ENCODE results near the gene HIPK4.
"Not testable (repeated sequence)": the region's sequence is repeated elsewhere in the genome, so short reads cannot be mapped to it uniquely, and the experiment has no call there.

HIPK4 gene

GRCh38 chr19:40393894-40394815 is 4.2 kb upstream of the HIPK4 start:
- DNase-seq (ENCODE audit: low read depth in 1 of 2, low spot score in 1 of 2), result no peak

GRCh38 chr19:40392894-40393517 is 3.0 kb upstream of the HIPK4 start:
- no peak for DNase-seq (ENCODE audit: low read depth in 1 of 2, low spot score in 1 of 2)

GRCh38 chr19:40392123-40392522 is 2.1 kb upstream of the HIPK4 start:
- no peak for DNase-seq (ENCODE audit: low read depth in 1 of 2, low spot score in 1 of 2)

GRCh38 chr19:40389404-40390083 is 437 bp downstream of the HIPK4 start:
- DNase-seq (ENCODE audit: low read depth in 1 of 2, low spot score in 1 of 2), result no peak

- DNase-seq (ENCODE audit: low read depth in 1 of 2, low spot score in 1 of 2), result no peak
These were observed 1.5 kb downstream of the HIPK4 start for GRCh38 chr19:40388481-40388880.

- no peak for DNase-seq (ENCODE audit: low read depth in 1 of 2, low spot score in 1 of 2)
These were observed 2.8 kb downstream of the HIPK4 start for GRCh38 chr19:40387155-40387554.

- no peak for DNase-seq (ENCODE audit: low read depth in 1 of 2, low spot score in 1 of 2)
These were observed 6.2 kb downstream of the HIPK4 start for GRCh38 chr19:40383668-40384248.

- no peak for DNase-seq (ENCODE audit: low read depth in 1 of 2, low spot score in 1 of 2)
These were observed 8.7 kb downstream of the HIPK4 start for GRCh38 chr19:40381321-40381720.

- DNase-seq (ENCODE audit: low read depth in 1 of 2, low spot score in 1 of 2), result no peak
These were observed 9.6 kb downstream of the HIPK4 start for GRCh38 chr19:40380199-40381037.

GRCh38 chr19:40379446-40380198 is 10.4 kb downstream of the HIPK4 start:
- no peak for DNase-seq (ENCODE audit: low read depth in 1 of 2, low spot score in 1 of 2)

- DNase-seq (ENCODE audit: low read depth in 1 of 2, low spot score in 1 of 2), result no peak
These were observed 11.5 kb downstream of the HIPK4 start for GRCh38 chr19:40378509-40378908.

GRCh38 chr19:40377876-40378385 is 12.1 kb downstream of the HIPK4 start:
- no peak for DNase-seq (ENCODE audit: low read depth in 1 of 2, low spot score in 1 of 2)

GRCh38 chr19:40376286-40376862 is 13.6 kb downstream of the HIPK4 start:
- no peak for DNase-seq (ENCODE audit: low read depth in 1 of 2, low spot score in 1 of 2)

- DNase-seq (ENCODE audit: low read depth in 1 of 2, low spot score in 1 of 2), result no peak
These were observed 15.9 kb downstream of the HIPK4 start for GRCh38 chr19:40374084-40374483.

GRCh38 chr19:40371802-40372122 is 18.2 kb downstream of the HIPK4 start:
- DNase-seq (ENCODE audit: low read depth in 1 of 2, low spot score in 1 of 2), result no peak

GRCh38 chr19:40370997-40371801 is 18.8 kb downstream of the HIPK4 start:
- no peak for DNase-seq (ENCODE audit: low read depth in 1 of 2, low spot score in 1 of 2)

GRCh38 chr19:40370253-40370652 is 19.7 kb downstream of the HIPK4 start:
- not testable (repeated sequence) for DNase-seq (ENCODE audit: low read depth in 1 of 2, low spot score in 1 of 2)

GRCh38 chr19:40369797-40370196 is 20.2 kb downstream of the HIPK4 start:
- DNase-seq (ENCODE audit: low read depth in 1 of 2, low spot score in 1 of 2), result no peak

Data from activated CD4-positive, alpha-beta T cell treated with anti-CD3 and anti-CD28 coated beads, Interleukin-2, amount 50 U/mL, for 24 hours (primary cell).